Suprapubic skin (tissue), 4 donors: Measurements from ENCODE around the gene NLGN4X. TPM values are rescaled to one million over a fixed set of nuclear protein-coding genes. Genes with fewer than 3 reads are reported as not detected.

Experiments used
- DNase-seq, 2 donors: peaks; one replicate each; pipeline ENCODE4 v3.0.0-alpha.2; 2019; ENCODE audit warnings: low spot score in 2 of 2
- H3K27ac ChIP-seq: fragments of 200-600 bp; sonication (generic); one replicate; pipeline ENCODE4 v1.5.1; 2019
- H3K27me3 ChIP-seq: fragments of 200-600 bp; sonication (generic); one replicate; pipeline ENCODE4 v1.5.1; 2019
- H3K36me3 ChIP-seq: fragments of 200-600 bp; sonication (generic); one replicate; pipeline ENCODE4 v1.5.1; 2019
- H3K4me1 ChIP-seq: fragments of 200-600 bp; sonication (generic); one replicate; pipeline ENCODE4 v1.5.1; 2019
- H3K4me3 ChIP-seq: fragments of 200-600 bp; sonication (generic); one replicate; pipeline ENCODE4 v1.5.1; 2019; ENCODE audit warnings: mild to moderate bottlenecking
- H3K9me3 ChIP-seq: fragments of 200-600 bp; sonication (generic); one replicate; pipeline ENCODE4 v1.5.1; 2019
- EP300 ChIP-seq: sonication (generic); formaldehyde crosslinking; IDR thresholded peaks from one replicate; pipeline ENCODE4 v1.6.1; 2017; ENCODE audit warnings: antibody characterized with exemption
- POLR2A ChIP-seq, 2 donors: fragments of 450-650 bp; IDR thresholded peaks; one replicate each; pipeline ENCODE4 v1.6.1; 2017; ENCODE audit warnings: antibody characterized with exemption in 2 of 2, mild to moderate bottlenecking in 2 of 2, moderate library complexity in 2 of 2
- POLR2AphosphoS5 ChIP-seq, 3 donors: sonication (generic); formaldehyde crosslinking; IDR thresholded peaks; one replicate each; pipeline ENCODE4 v1.6.1; 2017; ENCODE audit warnings: antibody characterized with exemption in 3 of 3
- WGBS: methylation state at CpG from one replicate; pipeline ENCODE4 v1.1.5; 2018; 5-methylcytosine and 5-hydroxymethylcytosine counted together
- total RNA-seq, 4 donors: library from RNA; depleted of rRNA; stranded (reverse); fragments of >200 nt; gene quantifications; one replicate each; pipeline ENCODE4 v1.1.0, GENCODE V29; 2016
- TF ChIP-seq, protein P1 (sequence below), 2 donors: fragments of 200-600 bp in 1 of 2; fragments of 450-650 bp in 1 of 2; sonication (generic) in 1 of 2; IDR thresholded peaks; one replicate each; pipeline ENCODE4 v1.5.1; 2016 to 2019; ENCODE audit warnings: antibody characterized with exemption in 2 of 2, mild to moderate bottlenecking in 1 of 2, moderate library complexity in 1 of 2

The NLGN4X gene
- total RNA-seq, 4 donors from 2014 or later, result 0.64 to 1.8 (median 1.2) TPM

DNA sequence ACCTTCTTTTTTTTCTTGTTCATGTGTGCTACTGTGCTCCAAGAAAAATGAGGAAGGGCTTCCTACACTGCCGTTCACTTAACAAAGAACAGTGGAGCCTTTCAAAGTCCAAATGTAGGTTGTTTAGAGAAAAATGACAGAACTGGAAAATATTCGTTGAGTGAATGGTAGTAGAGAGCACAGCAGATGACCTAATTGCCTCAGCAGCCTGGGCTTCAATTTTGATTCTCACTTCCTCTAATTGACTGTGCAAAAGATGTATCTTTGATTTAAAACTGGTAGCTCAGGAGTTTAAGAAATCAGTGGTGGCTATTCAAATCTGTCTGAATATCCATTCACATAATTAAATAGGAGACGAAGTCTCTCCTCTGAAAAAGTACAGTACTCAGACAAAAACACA, 5.2 kb downstream of the NLGN4X start:
- Histone ChIP-seq H3K4me3 (no peak overlapping the region), H3K27me3 (peaks cover 18% of the 10 kb centered on the region), H3K9me3 (no peaks in the 10 kb centered on the region), H3K27ac (no peak overlapping the region), H3K36me3 (no peaks in the 10 kb centered on the region), H3K4me1 (peaks cover 7% of the 10 kb centered on the region)
- TF ChIP-seq POLR2A (IDR thresholded peaks at IDR 0.05) (no peak), EP300 (no peak), POLR2AphosphoS5 (IDR thresholded peaks at IDR 0.05) (no peak)
- TF ChIP-seq, protein P1, sequence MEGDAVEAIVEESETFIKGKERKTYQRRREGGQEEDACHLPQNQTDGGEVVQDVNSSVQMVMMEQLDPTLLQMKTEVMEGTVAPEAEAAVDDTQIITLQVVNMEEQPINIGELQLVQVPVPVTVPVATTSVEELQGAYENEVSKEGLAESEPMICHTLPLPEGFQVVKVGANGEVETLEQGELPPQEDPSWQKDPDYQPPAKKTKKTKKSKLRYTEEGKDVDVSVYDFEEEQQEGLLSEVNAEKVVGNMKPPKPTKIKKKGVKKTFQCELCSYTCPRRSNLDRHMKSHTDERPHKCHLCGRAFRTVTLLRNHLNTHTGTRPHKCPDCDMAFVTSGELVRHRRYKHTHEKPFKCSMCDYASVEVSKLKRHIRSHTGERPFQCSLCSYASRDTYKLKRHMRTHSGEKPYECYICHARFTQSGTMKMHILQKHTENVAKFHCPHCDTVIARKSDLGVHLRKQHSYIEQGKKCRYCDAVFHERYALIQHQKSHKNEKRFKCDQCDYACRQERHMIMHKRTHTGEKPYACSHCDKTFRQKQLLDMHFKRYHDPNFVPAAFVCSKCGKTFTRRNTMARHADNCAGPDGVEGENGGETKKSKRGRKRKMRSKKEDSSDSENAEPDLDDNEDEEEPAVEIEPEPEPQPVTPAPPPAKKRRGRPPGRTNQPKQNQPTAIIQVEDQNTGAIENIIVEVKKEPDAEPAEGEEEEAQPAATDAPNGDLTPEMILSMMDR (IDR thresholded peaks at IDR 0.05), result no peak
- WGBS, result 58% methylated on average over 3 of the region's 3 CpGs
- DNase-seq, result no peak

DNA sequence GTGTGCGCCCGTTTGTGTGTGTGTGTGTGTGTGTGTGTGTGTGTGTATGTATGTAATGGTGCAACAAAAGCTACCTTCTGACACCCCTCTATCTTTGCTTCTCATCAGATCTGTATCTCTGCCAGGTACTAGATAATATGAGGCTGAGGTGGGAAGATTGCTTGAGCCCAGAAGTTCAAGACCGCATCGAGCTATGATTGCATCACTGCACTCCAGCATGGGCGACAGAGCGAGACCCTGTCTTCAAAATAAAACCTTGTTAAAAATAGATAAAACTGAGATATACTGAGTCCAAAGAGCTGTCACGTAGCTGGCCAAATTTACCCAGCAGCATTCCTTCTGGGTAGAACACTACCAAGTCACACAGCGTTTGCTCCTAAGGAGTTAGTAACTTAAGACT, 18.4 kb downstream of the NLGN4X start:
- Histone ChIP-seq H3K27me3 (no peaks in the 10 kb centered on the region), H3K36me3 (no peaks in the 10 kb centered on the region), H3K27ac (no peak overlapping the region), H3K4me1 (no peaks in the 10 kb centered on the region), H3K9me3 (no peaks in the 10 kb centered on the region), H3K4me3 (no peak overlapping the region)
- DNase-seq, result no peak
- TF ChIP-seq, protein P1 (IDR thresholded peaks at IDR 0.05), result no peak
- no peak for TF ChIP-seq POLR2A (IDR thresholded peaks at IDR 0.05)
- TF ChIP-seq EP300, result no peak
- no peak for TF ChIP-seq POLR2AphosphoS5 (IDR thresholded peaks at IDR 0.05)
- 88% methylated on average over 8 of the region's 8 CpGs for WGBS

DNA sequence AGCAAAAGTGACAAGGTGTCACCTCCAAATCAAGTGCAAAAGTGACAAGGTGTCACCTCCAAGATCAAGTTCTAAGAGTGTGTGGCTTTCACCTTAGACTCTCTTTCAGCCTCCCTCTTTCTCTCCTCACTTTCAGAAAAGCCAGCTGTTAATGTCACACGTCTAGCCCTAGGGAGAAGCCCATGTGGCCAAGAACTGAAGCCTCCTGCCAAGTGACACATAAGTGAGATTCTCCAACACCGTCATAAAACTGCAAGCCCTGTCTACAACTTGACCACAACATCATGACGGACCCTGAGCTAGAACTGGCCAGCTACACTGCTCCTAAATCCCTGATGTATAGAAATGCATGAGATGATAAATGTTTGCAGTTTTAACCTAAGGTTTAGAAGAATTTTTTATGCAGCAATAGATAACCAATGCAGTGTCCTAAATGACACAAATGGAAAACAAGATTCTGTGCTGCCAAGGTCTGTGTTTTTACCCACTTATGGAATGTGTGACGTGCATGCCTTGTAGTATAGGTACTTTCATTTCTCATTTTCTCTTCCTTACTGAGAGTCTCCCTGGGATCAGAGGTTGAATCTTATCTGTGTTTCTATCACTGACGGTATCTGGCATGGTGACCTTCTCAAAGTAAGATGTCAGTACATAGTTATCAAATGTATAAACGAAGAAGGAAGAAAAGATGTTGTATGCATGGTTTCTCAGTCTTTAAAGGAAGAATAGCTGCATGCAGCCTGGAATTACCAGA, 25.0 kb downstream of the NLGN4X start:
- Histone ChIP-seq H3K36me3 (no peaks in the 10 kb centered on the region), H3K4me3 (no peak overlapping the region), H3K9me3 (no peaks in the 10 kb centered on the region), H3K27ac (no peak overlapping the region), H3K27me3 (no peaks in the 10 kb centered on the region), H3K4me1 (no peaks in the 10 kb centered on the region)
- TF ChIP-seq EP300 (no peak), POLR2AphosphoS5 (IDR thresholded peaks at IDR 0.05) (no peak), POLR2A (IDR thresholded peaks at IDR 0.05) (no peak)
- TF ChIP-seq, protein P1 (IDR thresholded peaks at IDR 0.05), result no peak
- no peak for DNase-seq
- WGBS, result 68% methylated on average over 6 of the region's 6 CpGs

DNA sequence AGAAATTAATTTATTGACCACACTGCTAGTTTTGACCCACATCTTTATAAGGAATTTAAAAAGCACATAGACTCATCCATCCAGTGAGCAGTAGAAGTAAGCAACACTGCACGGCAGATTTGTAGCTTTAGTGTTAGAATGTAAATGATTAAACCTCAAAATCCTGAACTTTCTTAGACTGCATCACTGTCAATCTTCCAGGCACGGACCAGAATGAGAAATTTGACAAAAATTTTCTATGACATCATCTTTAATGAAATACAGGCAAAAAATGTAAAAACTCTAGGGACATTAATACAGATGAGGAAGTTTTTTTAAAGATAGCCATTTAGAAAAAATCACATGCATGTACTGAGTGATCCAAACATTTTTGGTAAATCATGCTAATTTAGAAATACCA, 29.2 kb downstream of the NLGN4X start:
- Histone ChIP-seq H3K36me3 (no peaks in the 10 kb centered on the region), H3K27me3 (no peaks in the 10 kb centered on the region), H3K4me3 (no peak overlapping the region), H3K4me1 (no peaks in the 10 kb centered on the region), H3K27ac (no peak overlapping the region), H3K9me3 (no peaks in the 10 kb centered on the region)
- TF ChIP-seq POLR2A (IDR thresholded peaks at IDR 0.05) (no peak), EP300 (no peak), POLR2AphosphoS5 (IDR thresholded peaks at IDR 0.05) (no peak)
- TF ChIP-seq, protein P1 (IDR thresholded peaks at IDR 0.05), result no peak
- DNase-seq, result no peak
- 62% methylated on average over 2 of the region's 2 CpGs for WGBS

DNA sequence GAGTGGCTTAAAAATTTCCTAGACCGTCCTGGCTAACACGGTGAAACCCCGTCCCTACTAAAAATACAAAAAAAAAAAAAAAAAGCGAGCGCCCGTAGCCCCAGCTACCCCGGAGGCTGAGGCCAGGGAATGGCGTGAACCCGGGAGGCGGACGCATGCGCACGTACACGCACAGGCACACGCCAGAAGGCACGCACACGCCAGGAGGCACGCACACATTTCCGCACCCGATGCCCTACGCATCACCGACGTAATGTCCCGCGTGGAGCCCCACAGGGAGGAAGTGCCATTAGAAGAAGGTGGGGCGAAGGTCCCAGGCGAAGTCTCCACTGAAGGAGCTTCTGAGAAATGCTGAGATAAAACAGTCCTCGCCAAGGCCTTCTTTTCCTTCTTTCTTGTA, 41.4 kb downstream of the NLGN4X start:
- Histone ChIP-seq H3K4me1 (no peaks in the 10 kb centered on the region), H3K27ac (no peak overlapping the region), H3K36me3 (no peaks in the 10 kb centered on the region), H3K4me3 (no peak overlapping the region), H3K27me3 (no peaks in the 10 kb centered on the region), H3K9me3 (no peaks in the 10 kb centered on the region)
- DNase-seq, result no peak
- TF ChIP-seq POLR2AphosphoS5 (IDR thresholded peaks at IDR 0.05) (no peak), POLR2A (IDR thresholded peaks at IDR 0.05) (no peak), EP300 (no peak)
- TF ChIP-seq, protein P1 (IDR thresholded peaks at IDR 0.05), result no peak
- 97% methylated on average over 28 of the region's 28 CpGs for WGBS
